ENCODE measurements around the gene IGSF6. TPM values are rescaled to one million over a fixed set of nuclear protein-coding genes. Genes with fewer than 3 reads are reported as not detected.
A peak's percentile ranks its signal among the peaks of the same experiment; 100 is the strongest.

IGSF6 gene
- total and polyA plus RNA-seq, 2 of the 13 experiments (the other 11 are each of a cell fraction or from before 2014, with no cell fraction given): not detected

DNA sequence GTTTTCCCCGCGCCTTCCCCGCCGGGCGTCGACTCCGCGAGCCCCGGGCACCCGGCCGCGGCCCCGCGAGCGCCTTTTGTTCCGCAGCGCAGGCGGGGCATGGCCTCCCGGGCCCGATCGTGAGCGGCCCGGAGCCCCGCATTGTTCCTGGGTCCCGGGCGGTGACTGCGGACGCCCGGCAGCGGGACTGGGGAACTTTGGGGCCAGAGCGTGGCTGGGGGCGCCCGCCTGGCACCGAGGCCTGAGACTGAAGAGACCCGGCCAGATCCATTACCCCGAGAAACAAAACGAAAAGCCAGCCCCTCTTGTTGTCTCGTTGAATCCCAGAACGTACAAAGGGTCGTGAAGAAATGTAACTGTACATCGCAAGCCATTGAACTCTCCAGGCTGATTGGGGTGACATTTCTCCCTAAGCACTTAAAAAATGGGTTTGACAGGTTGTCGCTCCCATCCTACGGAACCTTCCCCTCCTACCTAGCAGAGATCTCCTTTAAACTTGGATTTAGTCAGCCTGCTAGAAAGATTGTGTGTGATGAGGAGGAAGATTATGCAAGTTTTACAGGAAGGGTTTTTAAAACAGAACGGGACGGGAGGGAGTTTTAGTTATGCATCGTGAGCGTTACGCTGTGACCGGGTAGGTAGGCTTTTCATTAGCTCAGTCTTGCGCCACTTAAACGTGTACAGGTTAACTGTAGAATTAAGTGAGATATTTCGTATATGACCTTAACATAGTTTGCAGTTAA is 52.2 kb downstream of the IGSF6 start (continued):
- TF ChIP-seq, protein P1, sequence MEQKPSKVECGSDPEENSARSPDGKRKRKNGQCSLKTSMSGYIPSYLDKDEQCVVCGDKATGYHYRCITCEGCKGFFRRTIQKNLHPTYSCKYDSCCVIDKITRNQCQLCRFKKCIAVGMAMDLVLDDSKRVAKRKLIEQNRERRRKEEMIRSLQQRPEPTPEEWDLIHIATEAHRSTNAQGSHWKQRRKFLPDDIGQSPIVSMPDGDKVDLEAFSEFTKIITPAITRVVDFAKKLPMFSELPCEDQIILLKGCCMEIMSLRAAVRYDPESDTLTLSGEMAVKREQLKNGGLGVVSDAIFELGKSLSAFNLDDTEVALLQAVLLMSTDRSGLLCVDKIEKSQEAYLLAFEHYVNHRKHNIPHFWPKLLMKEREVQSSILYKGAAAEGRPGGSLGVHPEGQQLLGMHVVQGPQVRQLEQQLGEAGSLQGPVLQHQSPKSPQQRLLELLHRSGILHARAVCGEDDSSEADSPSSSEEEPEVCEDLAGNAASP (CRISPR knock-in tag; IDR thresholded peaks at IDR 0.05; ENCODE audit: borderline replicate concordance): no peak
- TF ChIP-seq ZFX (CRISPR knock-in tag; IDR thresholded peaks at IDR 0.05; ENCODE audit: low read depth) (no peak), ZFAT (CRISPR knock-in tag; conservative IDR thresholded peaks at IDR 0.05) (no peak), RARA (CRISPR knock-in tag; IDR thresholded peaks at IDR 0.05) (no peak), ZNF761 (CRISPR knock-in tag; conservative IDR thresholded peaks at IDR 0.05) (no peak), AGO2 (optimal IDR thresholded peaks at IDR 0.05; ENCODE audit: low read depth, low read length) (no peak), PHF20 (CRISPR knock-in tag; IDR thresholded peaks at IDR 0.05) (no peak), ZNF570 (CRISPR knock-in tag; IDR thresholded peaks at IDR 0.05; ENCODE audit: borderline replicate concordance) (0 out of 2 replicates have a peak, but pooled peaks have one; percentile 50), ZFP82 (CRISPR knock-in tag; IDR thresholded peaks at IDR 0.05; ENCODE audit: borderline replicate concordance) (no peak), TCF12 (IDR thresholded peaks at IDR 0.05) (no peak), TCF12 (CRISPR knock-in tag; IDR thresholded peaks at IDR 0.05) (no peak), KDM1A (CRISPR knock-in tag; IDR thresholded peaks at IDR 0.05) (no peak), ZNF776 (CRISPR knock-in tag; IDR thresholded peaks at IDR 0.05) (no peak), DMAP1 (CRISPR knock-in tag; IDR thresholded peaks at IDR 0.05) (peak; percentile 61; the same call in 1 of the 2 replicates), KDM2A (CRISPR knock-in tag; IDR thresholded peaks at IDR 0.05; ENCODE audit: borderline replicate concordance, low read depth) (no peak)
- TF ChIP-seq, protein P2, sequence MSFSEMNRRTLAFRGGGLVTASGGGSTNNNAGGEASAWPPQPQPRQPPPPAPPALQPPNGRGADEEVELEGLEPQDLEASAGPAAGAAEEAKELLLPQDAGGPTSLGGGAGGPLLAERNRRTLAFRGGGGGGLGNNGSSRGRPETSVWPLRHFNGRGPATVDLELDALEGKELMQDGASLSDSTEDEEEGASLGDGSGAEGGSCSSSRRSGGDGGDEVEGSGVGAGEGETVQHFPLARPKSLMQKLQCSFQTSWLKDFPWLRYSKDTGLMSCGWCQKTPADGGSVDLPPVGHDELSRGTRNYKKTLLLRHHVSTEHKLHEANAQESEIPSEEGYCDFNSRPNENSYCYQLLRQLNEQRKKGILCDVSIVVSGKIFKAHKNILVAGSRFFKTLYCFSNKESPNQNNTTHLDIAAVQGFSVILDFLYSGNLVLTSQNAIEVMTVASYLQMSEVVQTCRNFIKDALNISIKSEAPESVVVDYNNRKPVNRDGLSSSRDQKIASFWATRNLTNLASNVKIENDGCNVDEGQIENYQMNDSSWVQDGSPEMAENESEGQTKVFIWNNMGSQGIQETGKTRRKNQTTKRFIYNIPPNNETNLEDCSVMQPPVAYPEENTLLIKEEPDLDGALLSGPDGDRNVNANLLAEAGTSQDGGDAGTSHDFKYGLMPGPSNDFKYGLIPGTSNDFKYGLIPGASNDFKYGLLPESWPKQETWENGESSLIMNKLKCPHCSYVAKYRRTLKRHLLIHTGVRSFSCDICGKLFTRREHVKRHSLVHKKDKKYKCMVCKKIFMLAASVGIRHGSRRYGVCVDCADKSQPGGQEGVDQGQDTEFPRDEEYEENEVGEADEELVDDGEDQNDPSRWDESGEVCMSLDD (CRISPR knock-in tag; IDR thresholded peaks at IDR 0.05; ENCODE audit: borderline replicate concordance): no peak
- TF ChIP-seq, protein P3, sequence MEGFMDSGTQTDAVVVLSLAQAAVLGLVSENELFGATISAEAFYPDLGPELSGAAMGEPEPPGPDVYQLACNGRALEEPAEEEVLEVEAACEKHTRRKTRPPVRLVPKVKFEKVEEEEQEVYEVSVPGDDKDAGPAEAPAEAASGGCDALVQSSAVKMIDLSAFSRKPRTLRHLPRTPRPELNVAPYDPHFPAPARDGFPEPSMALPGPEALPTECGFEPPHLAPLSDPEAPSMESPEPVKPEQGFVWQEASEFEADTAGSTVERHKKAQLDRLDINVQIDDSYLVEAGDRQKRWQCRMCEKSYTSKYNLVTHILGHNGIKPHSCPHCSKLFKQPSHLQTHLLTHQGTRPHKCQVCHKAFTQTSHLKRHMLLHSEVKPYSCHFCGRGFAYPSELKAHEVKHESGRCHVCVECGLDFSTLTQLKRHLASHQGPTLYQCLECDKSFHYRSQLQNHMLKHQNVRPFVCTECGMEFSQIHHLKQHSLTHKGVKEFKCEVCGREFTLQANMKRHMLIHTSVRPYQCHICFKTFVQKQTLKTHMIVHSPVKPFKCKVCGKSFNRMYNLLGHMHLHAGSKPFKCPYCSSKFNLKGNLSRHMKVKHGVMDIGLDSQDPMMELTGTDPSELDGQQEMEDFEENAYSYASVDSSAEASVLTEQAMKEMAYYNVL (CRISPR knock-in tag; IDR thresholded peaks at IDR 0.05; ENCODE audit: borderline replicate concordance): no peak
- TF ChIP-seq, protein P4, sequence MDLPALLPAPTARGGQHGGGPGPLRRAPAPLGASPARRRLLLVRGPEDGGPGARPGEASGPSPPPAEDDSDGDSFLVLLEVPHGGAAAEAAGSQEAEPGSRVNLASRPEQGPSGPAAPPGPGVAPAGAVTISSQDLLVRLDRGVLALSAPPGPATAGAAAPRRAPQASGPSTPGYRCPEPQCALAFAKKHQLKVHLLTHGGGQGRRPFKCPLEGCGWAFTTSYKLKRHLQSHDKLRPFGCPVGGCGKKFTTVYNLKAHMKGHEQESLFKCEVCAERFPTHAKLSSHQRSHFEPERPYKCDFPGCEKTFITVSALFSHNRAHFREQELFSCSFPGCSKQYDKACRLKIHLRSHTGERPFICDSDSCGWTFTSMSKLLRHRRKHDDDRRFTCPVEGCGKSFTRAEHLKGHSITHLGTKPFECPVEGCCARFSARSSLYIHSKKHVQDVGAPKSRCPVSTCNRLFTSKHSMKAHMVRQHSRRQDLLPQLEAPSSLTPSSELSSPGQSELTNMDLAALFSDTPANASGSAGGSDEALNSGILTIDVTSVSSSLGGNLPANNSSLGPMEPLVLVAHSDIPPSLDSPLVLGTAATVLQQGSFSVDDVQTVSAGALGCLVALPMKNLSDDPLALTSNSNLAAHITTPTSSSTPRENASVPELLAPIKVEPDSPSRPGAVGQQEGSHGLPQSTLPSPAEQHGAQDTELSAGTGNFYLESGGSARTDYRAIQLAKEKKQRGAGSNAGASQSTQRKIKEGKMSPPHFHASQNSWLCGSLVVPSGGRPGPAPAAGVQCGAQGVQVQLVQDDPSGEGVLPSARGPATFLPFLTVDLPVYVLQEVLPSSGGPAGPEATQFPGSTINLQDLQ (CRISPR knock-in tag; IDR thresholded peaks at IDR 0.05): peak; percentile 31
- TF ChIP-seq, protein P5, sequence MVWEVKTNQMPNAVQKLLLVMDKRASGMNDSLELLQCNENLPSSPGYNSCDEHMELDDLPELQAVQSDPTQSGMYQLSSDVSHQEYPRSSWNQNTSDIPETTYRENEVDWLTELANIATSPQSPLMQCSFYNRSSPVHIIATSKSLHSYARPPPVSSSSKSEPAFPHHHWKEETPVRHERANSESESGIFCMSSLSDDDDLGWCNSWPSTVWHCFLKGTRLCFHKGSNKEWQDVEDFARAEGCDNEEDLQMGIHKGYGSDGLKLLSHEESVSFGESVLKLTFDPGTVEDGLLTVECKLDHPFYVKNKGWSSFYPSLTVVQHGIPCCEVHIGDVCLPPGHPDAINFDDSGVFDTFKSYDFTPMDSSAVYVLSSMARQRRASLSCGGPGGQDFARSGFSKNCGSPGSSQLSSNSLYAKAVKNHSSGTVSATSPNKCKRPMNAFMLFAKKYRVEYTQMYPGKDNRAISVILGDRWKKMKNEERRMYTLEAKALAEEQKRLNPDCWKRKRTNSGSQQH (CRISPR knock-in tag; IDR thresholded peaks at IDR 0.05; ENCODE audit: low read depth): no peak; the same call in 1 of the 2 replicates
